HEK293 (cell line): ENCODE data around the gene MYL4.

Experiments used
- CTCF ChIA-PET: fragments of 350-600 bp; formaldehyde crosslinking; extraction: SDS; loops from one replicate; lab custom pipeline; 2021; ENCODE audit warnings: antibody characterized with exemption; lab: Yijun Ruan, JAX
- POLR2A ChIA-PET: fragments of 300-600 bp; formaldehyde crosslinking; extraction: SDS; loops from one replicate; lab custom pipeline; 2020; ENCODE audit warnings: antibody characterized with exemption, inconsistent platforms; lab: Yijun Ruan, JAX
- H3K27ac ChIP-seq: fragments of 200-500 bp; sonication (Bioruptor generic); 2 replicates; pipeline ENCODE4 v1.5.1; 2014; ENCODE audit warnings: low read depth, low read length, control low read depth, inconsistent platforms; ENCODE audit errors: extremely low read depth
- H3K36me3 ChIP-seq, 2 experiments: fragments of 200-500 bp in 1 of 2; sonication (Bioruptor generic) in 1 of 2; 1 replicate in 1 of 2; 2 replicates in 1 of 2; pipeline ENCODE4 v1.5.1; 2014 to 2017; ENCODE audit warnings: inconsistent platforms in 2 of 2, low read length in 2 of 2; ENCODE audit not compliant: control insufficient read depth in 2 of 2, insufficient read depth in 1 of 2
- H3K4me1 ChIP-seq: fragments of 200-500 bp; sonication (Bioruptor generic); 2 replicates; pipeline ENCODE4 v1.5.1; 2014; ENCODE audit warnings: mild to moderate bottlenecking, low read length, inconsistent platforms; ENCODE audit not compliant: control insufficient read depth, insufficient read depth
- H3K4me3 ChIP-seq: 2 replicates; pipeline ENCODE4 v1.5.1; 2011; ENCODE audit warnings: low read depth, mild to moderate bottlenecking, control low read depth, low read length, moderate library complexity
- H3K9me3 ChIP-seq: fragments of 200-500 bp; sonication (Bioruptor generic); 2 replicates; pipeline ENCODE4 v1.5.1; 2014; ENCODE audit warnings: low read depth, low read length, inconsistent platforms; ENCODE audit not compliant: control insufficient read depth, insufficient read depth
- GLI4 ChIP-seq: fragments of 450-650 bp; formaldehyde crosslinking; IDR thresholded peaks from 2 replicates; pipeline ENCODE4 v1.5.1; 2016; ENCODE audit warnings: missing biosample characterization, missing genetic modification characterization
- RBAK ChIP-seq: fragments of 450-650 bp; formaldehyde crosslinking; IDR thresholded peaks from 2 replicates; pipeline ENCODE4 v1.5.1; 2016; ENCODE audit warnings: missing biosample characterization, missing genetic modification characterization
- ZEB2 ChIP-seq: fragments of 450-650 bp; formaldehyde crosslinking; IDR thresholded peaks from 2 replicates; pipeline ENCODE4 v1.5.1; 2016; ENCODE audit warnings: missing biosample characterization, missing genetic modification characterization
- ZNF473 ChIP-seq: fragments of 450-650 bp; formaldehyde crosslinking; IDR thresholded peaks from 2 replicates; pipeline ENCODE4 v1.5.1; 2017; ENCODE audit warnings: missing biosample characterization, missing genetic modification characterization
- ZNF561 ChIP-seq: fragments of 450-650 bp; IDR thresholded peaks from 2 replicates; pipeline ENCODE4 v1.5.1; 2018; ENCODE audit warnings: missing biosample characterization, missing genetic modification characterization, borderline replicate concordance
- ZNF610 ChIP-seq: fragments of 450-650 bp; formaldehyde crosslinking; IDR thresholded peaks from 2 replicates; pipeline ENCODE4 v1.5.1; 2016; ENCODE audit warnings: missing biosample characterization, missing genetic modification characterization, borderline replicate concordance
- ZNF621 ChIP-seq: fragments of 450-650 bp; formaldehyde crosslinking; IDR thresholded peaks from 2 replicates; pipeline ENCODE4 v1.5.1; 2017; ENCODE audit warnings: missing biosample characterization, missing genetic modification characterization
- ZNF654 ChIP-seq: fragments of 450-650 bp; formaldehyde crosslinking; IDR thresholded peaks from 2 replicates; pipeline ENCODE4 v1.5.1; 2016; ENCODE audit warnings: low read depth, missing biosample characterization, missing genetic modification characterization
- ZNF701 ChIP-seq: fragments of 450-650 bp; formaldehyde crosslinking; IDR thresholded peaks from 2 replicates; pipeline ENCODE4 v1.5.1; 2016; ENCODE audit warnings: missing biosample characterization, missing genetic modification characterization
- TF ChIP-seq, protein P1 (sequence below): fragments of 450-650 bp; formaldehyde crosslinking; IDR thresholded peaks from 2 replicates; pipeline ENCODE4 v1.5.1; 2016; ENCODE audit warnings: missing biosample characterization, missing genetic modification characterization, borderline replicate concordance
- TF ChIP-seq, protein P2 (sequence below): fragments of 450-650 bp; formaldehyde crosslinking; conservative IDR thresholded peaks from 2 replicates; pipeline ENCODE4 v1.5.1; 2016; ENCODE audit warnings: low read depth, missing biosample characterization, missing genetic modification characterization
- TF ChIP-seq, protein P3 (sequence below): fragments of 450-650 bp; formaldehyde crosslinking; IDR thresholded peaks from 2 replicates; pipeline ENCODE4 v1.5.1; 2016; ENCODE audit warnings: missing biosample characterization, missing genetic modification characterization
- TF ChIP-seq, protein P4 (sequence below): fragments of 450-650 bp; formaldehyde crosslinking; IDR thresholded peaks from 2 replicates; pipeline ENCODE4 v1.5.1; 2017; ENCODE audit warnings: missing biosample characterization, mild to moderate bottlenecking, missing genetic modification characterization, moderate library complexity
- TF ChIP-seq, protein P5 (sequence below): fragments of 450-650 bp; formaldehyde crosslinking; IDR thresholded peaks from 2 replicates; pipeline ENCODE4 v1.5.1; 2016; ENCODE audit warnings: missing biosample characterization, missing genetic modification characterization
- TF ChIP-seq, protein P6 (sequence below): fragments of 450-650 bp; formaldehyde crosslinking; IDR thresholded peaks from 2 replicates; pipeline ENCODE4 v1.5.1; 2017; ENCODE audit warnings: missing biosample characterization, missing genetic modification characterization
- TF ChIP-seq, protein P7 (sequence below): fragments of 450-650 bp; formaldehyde crosslinking; IDR thresholded peaks from 2 replicates; pipeline ENCODE4 v1.5.1; 2016; ENCODE audit warnings: missing biosample characterization, missing genetic modification characterization, low read depth

The MYL4 gene

DNA sequence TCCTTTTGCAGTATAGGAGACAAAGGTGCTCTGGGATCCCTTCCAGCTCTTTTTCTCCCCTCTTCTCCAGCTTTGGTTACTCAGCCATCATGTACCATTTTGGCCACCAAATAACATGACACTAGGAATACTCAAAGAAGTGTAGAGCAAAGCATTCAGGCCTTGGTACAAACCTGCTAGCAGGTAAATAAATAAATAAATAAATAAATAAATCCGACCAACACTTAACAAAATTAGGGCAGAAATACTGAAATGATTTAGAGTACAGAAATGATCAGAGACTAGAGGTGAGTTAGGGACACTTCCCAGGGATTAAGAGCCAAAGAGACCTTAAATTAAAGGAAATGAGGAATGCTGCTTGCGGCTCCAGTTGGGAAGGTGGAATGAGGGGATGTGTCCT, 26.8 kb downstream of the MYL4 start (continued):
- TF ChIP-seq, protein P1, sequence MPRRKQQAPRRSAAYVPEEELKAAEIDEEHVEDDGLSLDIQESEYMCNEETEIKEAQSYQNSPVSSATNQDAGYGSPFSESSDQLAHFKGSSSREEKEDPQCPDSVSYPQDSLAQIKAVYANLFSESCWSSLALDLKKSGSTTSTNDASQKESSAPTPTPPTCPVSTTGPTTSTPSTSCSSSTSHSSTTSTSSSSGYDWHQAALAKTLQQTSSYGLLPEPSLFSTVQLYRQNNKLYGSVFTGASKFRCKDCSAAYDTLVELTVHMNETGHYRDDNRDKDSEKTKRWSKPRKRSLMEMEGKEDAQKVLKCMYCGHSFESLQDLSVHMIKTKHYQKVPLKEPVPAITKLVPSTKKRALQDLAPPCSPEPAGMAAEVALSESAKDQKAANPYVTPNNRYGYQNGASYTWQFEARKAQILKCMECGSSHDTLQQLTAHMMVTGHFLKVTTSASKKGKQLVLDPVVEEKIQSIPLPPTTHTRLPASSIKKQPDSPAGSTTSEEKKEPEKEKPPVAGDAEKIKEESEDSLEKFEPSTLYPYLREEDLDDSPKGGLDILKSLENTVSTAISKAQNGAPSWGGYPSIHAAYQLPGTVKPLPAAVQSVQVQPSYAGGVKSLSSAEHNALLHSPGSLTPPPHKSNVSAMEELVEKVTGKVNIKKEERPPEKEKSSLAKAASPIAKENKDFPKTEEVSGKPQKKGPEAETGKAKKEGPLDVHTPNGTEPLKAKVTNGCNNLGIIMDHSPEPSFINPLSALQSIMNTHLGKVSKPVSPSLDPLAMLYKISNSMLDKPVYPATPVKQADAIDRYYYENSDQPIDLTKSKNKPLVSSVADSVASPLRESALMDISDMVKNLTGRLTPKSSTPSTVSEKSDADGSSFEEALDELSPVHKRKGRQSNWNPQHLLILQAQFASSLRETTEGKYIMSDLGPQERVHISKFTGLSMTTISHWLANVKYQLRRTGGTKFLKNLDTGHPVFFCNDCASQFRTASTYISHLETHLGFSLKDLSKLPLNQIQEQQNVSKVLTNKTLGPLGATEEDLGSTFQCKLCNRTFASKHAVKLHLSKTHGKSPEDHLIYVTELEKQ (tag by site-specific recombination), result no peak
- TF ChIP-seq, protein P2, sequence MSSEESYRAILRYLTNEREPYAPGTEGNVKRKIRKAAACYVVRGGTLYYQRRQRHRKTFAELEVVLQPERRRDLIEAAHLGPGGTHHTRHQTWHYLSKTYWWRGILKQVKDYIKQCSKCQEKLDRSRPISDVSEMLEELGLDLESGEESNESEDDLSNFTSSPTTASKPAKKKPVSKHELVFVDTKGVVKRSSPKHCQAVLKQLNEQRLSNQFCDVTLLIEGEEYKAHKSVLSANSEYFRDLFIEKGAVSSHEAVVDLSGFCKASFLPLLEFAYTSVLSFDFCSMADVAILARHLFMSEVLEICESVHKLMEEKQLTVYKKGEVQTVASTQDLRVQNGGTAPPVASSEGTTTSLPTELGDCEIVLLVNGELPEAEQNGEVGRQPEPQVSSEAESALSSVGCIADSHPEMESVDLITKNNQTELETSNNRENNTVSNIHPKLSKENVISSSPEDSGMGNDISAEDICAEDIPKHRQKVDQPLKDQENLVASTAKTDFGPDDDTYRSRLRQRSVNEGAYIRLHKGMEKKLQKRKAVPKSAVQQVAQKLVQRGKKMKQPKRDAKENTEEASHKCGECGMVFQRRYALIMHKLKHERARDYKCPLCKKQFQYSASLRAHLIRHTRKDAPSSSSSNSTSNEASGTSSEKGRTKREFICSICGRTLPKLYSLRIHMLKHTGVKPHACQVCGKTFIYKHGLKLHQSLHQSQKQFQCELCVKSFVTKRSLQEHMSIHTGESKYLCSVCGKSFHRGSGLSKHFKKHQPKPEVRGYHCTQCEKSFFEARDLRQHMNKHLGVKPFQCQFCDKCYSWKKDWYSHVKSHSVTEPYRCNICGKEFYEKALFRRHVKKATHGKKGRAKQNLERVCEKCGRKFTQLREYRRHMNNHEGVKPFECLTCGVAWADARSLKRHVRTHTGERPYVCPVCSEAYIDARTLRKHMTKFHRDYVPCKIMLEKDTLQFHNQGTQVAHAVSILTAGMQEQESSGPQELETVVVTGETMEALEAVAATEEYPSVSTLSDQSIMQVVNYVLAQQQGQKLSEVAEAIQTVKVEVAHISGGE (tag by site-specific recombination), result peak; percentile 50; the same call in 1 of the 2 replicates

DNA sequence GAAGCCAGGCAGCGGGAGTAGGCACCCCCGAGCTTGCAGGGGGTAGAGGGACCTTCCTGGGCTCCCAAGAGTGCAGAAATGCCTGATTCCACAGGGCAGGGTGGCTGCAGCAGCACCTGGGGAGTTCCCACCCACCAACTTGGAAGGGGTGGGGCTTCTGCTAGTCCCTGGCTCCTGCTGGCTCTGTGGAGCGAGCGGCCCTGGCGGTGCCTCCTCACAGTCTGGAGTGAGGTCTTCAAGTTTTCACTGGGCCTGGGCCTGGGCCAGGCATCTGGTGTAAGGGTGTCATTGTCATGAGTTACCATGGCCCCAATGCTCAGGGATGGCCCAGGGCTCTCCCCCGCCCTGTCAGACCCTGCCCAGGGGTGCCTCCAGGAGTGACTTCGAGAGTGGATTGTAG, 28.7 kb downstream of the MYL4 start:
- no peaks in the 10 kb centered on the region for H3K9me3 ChIP-seq
- H3K4me3 ChIP-seq, result no peak overlapping the region
- no peak overlapping the region for H3K27ac ChIP-seq
- H3K36me3 ChIP-seq, result no peaks in the 10 kb centered on the region
- CTCF ChIA-PET, result interaction anchor here (0.5 kb wide), 1 partner anchor 103 kb away, joined by 3 read pairs; no protein-coding TSS in a partner anchor
- peaks cover 11% of the 10 kb centered on the region for H3K4me1 ChIP-seq
- POLR2A ChIA-PET, result no interaction called here
- TF ChIP-seq ZNF701, result no peak
- TF ChIP-seq ZNF561 (tag by site-specific recombination), result no peak
- TF ChIP-seq GLI4 (tag by site-specific recombination), result no peak
- no peak for TF ChIP-seq ZNF654 (tag by site-specific recombination)
- no peak for TF ChIP-seq RBAK (tag by site-specific recombination)
- TF ChIP-seq, protein P3, sequence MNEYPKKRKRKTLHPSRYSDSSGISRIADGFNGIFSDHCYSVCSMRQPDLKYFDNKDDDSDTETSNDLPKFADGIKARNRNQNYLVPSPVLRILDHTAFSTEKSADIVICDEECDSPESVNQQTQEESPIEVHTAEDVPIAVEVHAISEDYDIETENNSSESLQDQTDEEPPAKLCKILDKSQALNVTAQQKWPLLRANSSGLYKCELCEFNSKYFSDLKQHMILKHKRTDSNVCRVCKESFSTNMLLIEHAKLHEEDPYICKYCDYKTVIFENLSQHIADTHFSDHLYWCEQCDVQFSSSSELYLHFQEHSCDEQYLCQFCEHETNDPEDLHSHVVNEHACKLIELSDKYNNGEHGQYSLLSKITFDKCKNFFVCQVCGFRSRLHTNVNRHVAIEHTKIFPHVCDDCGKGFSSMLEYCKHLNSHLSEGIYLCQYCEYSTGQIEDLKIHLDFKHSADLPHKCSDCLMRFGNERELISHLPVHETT (tag by site-specific recombination), result no peak
- TF ChIP-seq ZNF473, result no peak
- TF ChIP-seq, protein P4, sequence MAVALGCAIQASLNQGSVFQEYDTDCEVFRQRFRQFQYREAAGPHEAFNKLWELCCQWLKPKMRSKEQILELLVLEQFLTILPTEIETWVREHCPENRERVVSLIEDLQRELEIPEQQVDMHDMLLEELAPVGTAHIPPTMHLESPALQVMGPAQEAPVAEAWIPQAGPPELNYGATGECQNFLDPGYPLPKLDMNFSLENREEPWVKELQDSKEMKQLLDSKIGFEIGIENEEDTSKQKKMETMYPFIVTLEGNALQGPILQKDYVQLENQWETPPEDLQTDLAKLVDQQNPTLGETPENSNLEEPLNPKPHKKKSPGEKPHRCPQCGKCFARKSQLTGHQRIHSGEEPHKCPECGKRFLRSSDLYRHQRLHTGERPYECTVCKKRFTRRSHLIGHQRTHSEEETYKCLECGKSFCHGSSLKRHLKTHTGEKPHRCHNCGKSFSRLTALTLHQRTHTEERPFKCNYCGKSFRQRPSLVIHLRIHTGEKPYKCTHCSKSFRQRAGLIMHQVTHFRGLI (tag by site-specific recombination), result no peak
- no peak for TF ChIP-seq ZEB2 (tag by site-specific recombination)
- TF ChIP-seq ZNF621 (tag by site-specific recombination), result no peak
- no peak for TF ChIP-seq ZNF610 (tag by site-specific recombination)
- TF ChIP-seq, protein P5, sequence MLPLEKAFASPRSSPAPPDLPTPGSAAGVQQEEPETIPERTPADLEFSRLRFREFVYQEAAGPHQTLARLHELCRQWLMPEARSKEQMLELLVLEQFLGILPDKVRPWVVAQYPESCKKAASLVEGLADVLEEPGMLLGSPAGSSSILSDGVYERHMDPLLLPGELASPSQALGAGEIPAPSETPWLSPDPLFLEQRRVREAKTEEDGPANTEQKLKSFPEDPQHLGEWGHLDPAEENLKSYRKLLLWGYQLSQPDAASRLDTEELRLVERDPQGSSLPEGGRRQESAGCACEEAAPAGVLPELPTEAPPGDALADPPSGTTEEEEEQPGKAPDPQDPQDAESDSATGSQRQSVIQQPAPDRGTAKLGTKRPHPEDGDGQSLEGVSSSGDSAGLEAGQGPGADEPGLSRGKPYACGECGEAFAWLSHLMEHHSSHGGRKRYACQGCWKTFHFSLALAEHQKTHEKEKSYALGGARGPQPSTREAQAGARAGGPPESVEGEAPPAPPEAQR (tag by site-specific recombination), result no peak
- TF ChIP-seq, protein P6, sequence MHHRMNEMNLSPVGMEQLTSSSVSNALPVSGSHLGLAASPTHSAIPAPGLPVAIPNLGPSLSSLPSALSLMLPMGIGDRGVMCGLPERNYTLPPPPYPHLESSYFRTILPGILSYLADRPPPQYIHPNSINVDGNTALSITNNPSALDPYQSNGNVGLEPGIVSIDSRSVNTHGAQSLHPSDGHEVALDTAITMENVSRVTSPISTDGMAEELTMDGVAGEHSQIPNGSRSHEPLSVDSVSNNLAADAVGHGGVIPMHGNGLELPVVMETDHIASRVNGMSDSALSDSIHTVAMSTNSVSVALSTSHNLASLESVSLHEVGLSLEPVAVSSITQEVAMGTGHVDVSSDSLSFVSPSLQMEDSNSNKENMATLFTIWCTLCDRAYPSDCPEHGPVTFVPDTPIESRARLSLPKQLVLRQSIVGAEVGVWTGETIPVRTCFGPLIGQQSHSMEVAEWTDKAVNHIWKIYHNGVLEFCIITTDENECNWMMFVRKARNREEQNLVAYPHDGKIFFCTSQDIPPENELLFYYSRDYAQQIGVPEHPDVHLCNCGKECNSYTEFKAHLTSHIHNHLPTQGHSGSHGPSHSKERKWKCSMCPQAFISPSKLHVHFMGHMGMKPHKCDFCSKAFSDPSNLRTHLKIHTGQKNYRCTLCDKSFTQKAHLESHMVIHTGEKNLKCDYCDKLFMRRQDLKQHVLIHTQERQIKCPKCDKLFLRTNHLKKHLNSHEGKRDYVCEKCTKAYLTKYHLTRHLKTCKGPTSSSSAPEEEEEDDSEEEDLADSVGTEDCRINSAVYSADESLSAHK, result no peak
- TF ChIP-seq, protein P1 (tag by site-specific recombination), result no peak
- TF ChIP-seq, protein P7, sequence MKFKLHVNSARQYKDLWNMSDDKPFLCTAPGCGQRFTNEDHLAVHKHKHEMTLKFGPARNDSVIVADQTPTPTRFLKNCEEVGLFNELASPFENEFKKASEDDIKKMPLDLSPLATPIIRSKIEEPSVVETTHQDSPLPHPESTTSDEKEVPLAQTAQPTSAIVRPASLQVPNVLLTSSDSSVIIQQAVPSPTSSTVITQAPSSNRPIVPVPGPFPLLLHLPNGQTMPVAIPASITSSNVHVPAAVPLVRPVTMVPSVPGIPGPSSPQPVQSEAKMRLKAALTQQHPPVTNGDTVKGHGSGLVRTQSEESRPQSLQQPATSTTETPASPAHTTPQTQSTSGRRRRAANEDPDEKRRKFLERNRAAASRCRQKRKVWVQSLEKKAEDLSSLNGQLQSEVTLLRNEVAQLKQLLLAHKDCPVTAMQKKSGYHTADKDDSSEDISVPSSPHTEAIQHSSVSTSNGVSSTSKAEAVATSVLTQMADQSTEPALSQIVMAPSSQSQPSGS, result no peak
